Measurements from ENCODE around the gene CELA1. TPM values are rescaled to one million over a fixed set of nuclear protein-coding genes. Genes with fewer than 3 reads are reported as not detected.

The CELA1 gene
- polyA plus RNA-seq, 3 donors: 0.67 to 3.0 TPM; not detected in 1

GRCh38 chr12:51393676-51394545, 47.4 kb upstream of the CELA1 start:
- peak overlapping the region; percentile 98 for H3K4me2 ChIP-seq (replicated peaks; ENCODE audit: extremely low read depth, low read length, poor library complexity, severe bottlenecking)
- H3K36me3 Mint-ChIP-seq: peaks cover 12 to 13% of the 10 kb centered on the region in 2 donors
- H3K9me3 Mint-ChIP-seq: peaks cover 0 to 2% (median 0%) of the 10 kb centered on the region in 7 donors
- 46% methylated on average over 10 of the region's 14 CpGs for WGBS (ENCODE audit: insufficient coverage)
- peak overlapping the region in 1 of 3 experiments; percentile 95 for H3K4me3 ChIP-seq (replicated peaks in 1 of 3; ENCODE audit: low read depth in 2 of 3, low read length in 3 of 3)
- H3K79me2 ChIP-seq (ENCODE audit: insufficient read depth, low read length): no peaks in the 10 kb centered on the region
- peaks cover 72% of the 10 kb centered on the region for H3K4me1 Mint-ChIP-seq
- no peaks in the 10 kb centered on the region for H3K9me3 ChIP-seq (replicated peaks in 1 of 2; ENCODE audit: control insufficient read depth in 1 of 2, insufficient read depth in 1 of 2, low read length in 2 of 2)
- peak overlapping the region; percentile 89 to 97 (median 95) for H3K27ac Mint-ChIP-seq
- no peak overlapping the region for H3K9ac ChIP-seq (ENCODE audit: insufficient read depth, low read length, poor library complexity, severe bottlenecking)
- peak overlapping the region; percentile 52 to 93 for H3K4me3 Mint-ChIP-seq
- intact Hi-C loops (cut with micrococcal nuclease): loop anchor here in 1 of 2 donors (5.0 kb wide), 1 partner anchor 72 kb away; the partner anchor contains the start of gene BIN2
- no peaks in the 10 kb centered on the region for H3K27me3 ChIP-seq (ENCODE audit: control insufficient read depth in 2 of 2, insufficient read depth in 2 of 2, low read length in 2 of 2)
- no peaks in the 10 kb centered on the region for H3K36me3 ChIP-seq (replicated peaks in 1 of 2; ENCODE audit: control insufficient read depth in 1 of 2, insufficient read depth in 2 of 2, low read length in 2 of 2)
- peak overlapping the region; percentile 46 to 84 for H3K27ac ChIP-seq (ENCODE audit: low read depth in 1 of 2, low read length in 2 of 2)
- DNase-seq: peak; percentile 80 to 90 (median 80)
- peaks cover 3% of the 10 kb centered on the region for H4K20me1 ChIP-seq (ENCODE audit: insufficient read depth, low read length)
- no peak overlapping the region for H2AFZ ChIP-seq (ENCODE audit: insufficient read depth, low read depth, low read length, poor library complexity, severe bottlenecking)
- no peak for TF ChIP-seq CTCF (IDR thresholded peaks at IDR 0.05)
- peaks cover 62 to 82% of the 10 kb centered on the region in 2 donors for H3K4me1 ChIP-seq (ENCODE audit: control insufficient read depth in 1 of 2, insufficient read depth in 2 of 2, low read length in 2 of 2)
- H3K27me3 Mint-ChIP-seq (ENCODE audit: low read depth in 3 of 3): peaks cover 0 to 3% (median 3%) of the 10 kb centered on the region in 3 donors

GRCh38 chr12:51392556-51393237, 46.2 kb upstream of the CELA1 start:
- peak overlapping the region; percentile 6 to 84 for H3K27ac ChIP-seq (ENCODE audit: low read depth in 1 of 2, low read length in 2 of 2)
- Mint-ChIP-seq H3K27ac (peak overlapping the region; percentile 62 to 96 (median 93)), H3K9me3 (peaks cover 0 to 2% (median 0%) of the 10 kb centered on the region in 7 donors), H3K27me3 (ENCODE audit: low read depth in 3 of 3) (peaks cover 0 to 3% (median 3%) of the 10 kb centered on the region in 3 donors), H3K36me3 (peaks cover 12 to 14% of the 10 kb centered on the region in 2 donors), H3K4me1 (peaks cover 73% of the 10 kb centered on the region), H3K4me3 (peak overlapping the region; percentile 88 to 93)
- peak; percentile 35 to 71 (median 38) for DNase-seq
- peaks cover 66 to 82% of the 10 kb centered on the region in 2 donors for H3K4me1 ChIP-seq (ENCODE audit: control insufficient read depth in 1 of 2, insufficient read depth in 2 of 2, low read length in 2 of 2)
- 52% methylated on average over 11 of the region's 22 CpGs for WGBS (ENCODE audit: insufficient coverage)
- H3K9me3 ChIP-seq (replicated peaks in 1 of 2; ENCODE audit: control insufficient read depth in 1 of 2, insufficient read depth in 1 of 2, low read length in 2 of 2): no peaks in the 10 kb centered on the region
- no peak overlapping the region for H2AFZ ChIP-seq (ENCODE audit: insufficient read depth, low read depth, low read length, poor library complexity, severe bottlenecking)
- no peak for TF ChIP-seq CTCF (IDR thresholded peaks at IDR 0.05)
- no peaks in the 10 kb centered on the region for H3K36me3 ChIP-seq (replicated peaks in 1 of 2; ENCODE audit: control insufficient read depth in 1 of 2, insufficient read depth in 2 of 2, low read length in 2 of 2)
- peak overlapping the region; percentile 98 for H3K4me2 ChIP-seq (replicated peaks; ENCODE audit: extremely low read depth, low read length, poor library complexity, severe bottlenecking)
- intact Hi-C loops (cut with micrococcal nuclease): loop anchor here in 1 of 2 donors (5.0 kb wide), 1 partner anchor 70 kb away; the partner anchor contains the start of gene BIN2
- H3K4me3 ChIP-seq (replicated peaks in 1 of 3; ENCODE audit: low read depth in 2 of 3, low read length in 3 of 3): peak overlapping the region; percentile 72 to 95 (median 85)
- no peaks in the 10 kb centered on the region for H3K27me3 ChIP-seq (ENCODE audit: control insufficient read depth in 2 of 2, insufficient read depth in 2 of 2, low read length in 2 of 2)
- no peaks in the 10 kb centered on the region for H3K79me2 ChIP-seq (ENCODE audit: insufficient read depth, low read length)
- H3K9ac ChIP-seq (ENCODE audit: insufficient read depth, low read length, poor library complexity, severe bottlenecking): peak overlapping the region; percentile 78
- peaks cover 3% of the 10 kb centered on the region for H4K20me1 ChIP-seq (ENCODE audit: insufficient read depth, low read length)

Data from CD14-positive monocyte (primary cell).